Fibroblast of skin of scalp (primary cell): Measurements from ENCODE around the gene KRTAP5-1. TPM values are rescaled to one million over a fixed set of nuclear protein-coding genes. Genes with fewer than 3 reads are reported as not detected.
"Not testable (repeated sequence)": the region's sequence is repeated elsewhere in the genome, so short reads cannot be mapped to it uniquely, and the experiment has no call there.

ENCODE experiments used
- DNase-seq: peaks from one replicate; pipeline ENCODE4 v3.0.0-alpha.2; 2013
- polyA plus RNA-seq, 2 experiments: library from polyadenylated mRNA; unstranded; fragments of 120-200 nt; gene quantifications; one replicate each; pipeline ENCODE4 v1.2.1, GENCODE V29; 2013; ENCODE audit not compliant: insufficient read length in 2 of 2

The KRTAP5-1 gene
- polyA plus RNA-seq (2013, experiment 1 of 2; ENCODE audit: insufficient read length) = 0.28 TPM
- 0.26 TPM for polyA plus RNA-seq (2013, experiment 2 of 2; ENCODE audit: insufficient read length)

- DNase-seq = not testable (repeated sequence)
These were observed at the start of gene KRTAP5-1 for GRCh38 chr11:1584661-1585370. Gene KRTAP5-1, minus strand, starts transcription at chr11:1585283. Its CDS starts 34 bp downstream, at chr11:1585249.

DNA sequence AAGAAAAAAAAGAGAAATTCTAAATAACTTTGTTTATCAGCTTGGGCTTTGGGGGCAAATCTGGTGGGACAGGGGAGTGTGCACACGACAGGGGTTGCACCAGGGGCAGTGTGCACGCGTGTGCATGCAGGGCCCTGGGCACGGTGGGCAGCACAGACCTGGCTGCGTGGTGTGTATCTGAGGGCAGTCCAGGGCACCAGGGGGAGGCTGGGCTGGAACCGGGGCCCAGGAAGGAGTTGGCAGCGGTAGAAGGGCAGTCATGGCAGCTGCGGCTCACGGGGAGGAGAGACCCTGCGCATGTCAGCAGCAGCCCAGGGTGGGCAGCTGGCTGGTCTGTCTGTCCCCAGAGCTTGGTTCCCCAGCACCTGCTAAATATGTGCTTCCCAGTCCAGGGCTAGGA is 48.8 kb upstream of the KRTAP5-1 start:
- DNase-seq = no peak

DNA sequence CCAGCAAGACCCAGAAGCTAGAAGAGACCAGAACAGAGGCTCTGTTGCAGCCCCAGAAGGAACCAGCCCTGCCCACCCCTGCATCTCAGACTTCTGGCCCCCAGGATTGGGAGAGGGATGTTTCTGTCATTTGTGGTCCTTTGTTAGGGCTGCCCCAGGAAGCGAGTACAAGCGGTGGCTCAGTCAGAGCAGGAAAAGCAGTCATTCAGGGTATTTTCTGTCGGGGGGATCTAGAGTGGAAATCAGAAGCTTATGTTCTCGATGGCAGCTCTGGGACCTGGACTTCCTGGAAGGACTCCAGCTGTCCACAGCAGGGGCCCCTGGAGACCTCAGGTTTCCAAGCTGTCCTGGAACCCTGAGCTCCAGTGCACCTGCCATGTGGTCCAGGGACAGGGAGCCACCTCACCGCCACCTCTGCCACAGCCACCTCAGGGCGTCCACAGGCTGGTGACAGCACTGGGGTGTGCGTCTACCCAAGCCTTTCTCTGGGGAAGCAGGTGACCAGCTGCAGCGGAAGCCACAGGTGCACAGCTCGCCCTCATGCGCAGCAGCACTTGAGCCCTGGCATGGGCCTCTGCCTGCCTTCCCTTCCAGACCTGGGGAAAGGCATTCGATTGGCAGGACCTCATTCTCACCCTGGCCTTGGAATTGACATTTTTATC is 47.1 kb upstream of the KRTAP5-1 start:
- DNase-seq = no peak

- DNase-seq = no peak
These were observed 46.0 kb upstream of the KRTAP5-1 start for GRCh38 chr11:1631066-1631568.

GRCh38 chr11:1630271-1630670 is 45.2 kb upstream of the KRTAP5-1 start:
- no peak for DNase-seq

DNA sequence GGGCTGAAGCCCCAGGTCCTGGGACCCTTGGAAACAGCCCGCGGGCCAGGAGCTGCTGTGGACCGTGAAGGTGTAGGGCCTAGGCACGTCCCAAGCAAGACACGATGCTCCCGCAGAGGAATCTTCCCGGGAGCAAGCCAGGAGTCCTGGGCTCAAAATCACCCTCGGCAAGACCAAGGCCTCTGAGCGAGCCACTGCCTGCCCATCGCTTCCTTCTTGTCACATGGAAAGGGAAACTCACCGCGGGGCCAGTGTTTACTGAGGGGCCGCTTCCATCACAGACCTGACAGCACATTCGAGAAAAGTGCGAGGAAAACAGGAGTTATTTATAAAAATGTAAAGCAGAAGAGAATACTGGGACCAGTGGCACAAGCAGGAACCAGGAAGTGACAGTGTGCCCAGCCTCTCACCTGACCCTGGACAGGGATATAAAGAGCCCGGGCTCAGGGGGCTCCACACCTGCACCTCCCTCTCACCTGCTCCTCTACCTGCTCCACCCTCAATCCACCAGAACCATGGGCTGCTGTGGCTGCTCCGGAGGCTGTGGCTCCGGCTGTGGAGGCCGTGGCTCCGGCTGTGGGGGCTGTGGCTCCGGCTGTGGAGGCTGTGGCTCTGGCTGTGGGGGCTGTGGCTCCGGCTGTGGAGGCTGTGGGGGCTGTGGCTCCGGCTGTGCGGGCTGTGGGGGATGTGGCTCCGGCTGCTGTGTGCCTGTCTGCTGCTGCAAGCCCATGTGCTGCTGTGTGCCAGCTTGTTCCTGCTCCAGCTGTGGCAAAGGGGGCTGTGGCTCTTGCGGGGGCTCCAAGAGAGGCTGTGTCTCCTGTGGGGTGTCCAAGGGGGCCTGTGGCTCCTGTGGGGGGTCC is 44.5 kb upstream of the KRTAP5-1 start, which contains the start of gene KRTAP5-5:
TSS of gene KRTAP5-5 (plus strand) at position 450 of the 860 bp plus-strand sequence. CDS start at position 516, 66 bp downstream.
- no peak for DNase-seq

- peak; percentile 27 for DNase-seq
These were observed 43.6 kb upstream of the KRTAP5-1 start for GRCh38 chr11:1628506-1629325.

GRCh38 chr11:1625541-1625940 is 40.5 kb upstream of the KRTAP5-1 start:
- DNase-seq = no peak

DNA sequence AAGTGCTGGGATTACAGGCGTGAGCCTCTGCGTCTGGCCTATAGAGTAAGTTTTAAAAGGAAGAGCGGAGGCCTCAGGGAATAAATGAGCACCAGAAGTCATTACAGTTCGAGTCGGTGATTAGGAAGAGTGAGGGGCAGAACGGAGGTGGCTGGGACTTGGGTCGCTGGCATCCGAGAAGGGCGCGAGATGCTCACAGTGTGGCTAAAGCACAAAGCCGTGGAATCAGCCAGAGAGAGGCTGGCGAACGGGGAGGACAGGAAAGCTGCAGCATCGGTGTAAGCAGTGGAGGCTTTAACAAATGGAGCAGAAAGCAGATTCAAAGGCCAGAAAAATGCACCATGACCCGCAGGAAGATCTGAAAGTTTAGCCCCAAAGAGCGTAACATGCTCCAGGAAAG is 39.5 kb upstream of the KRTAP5-1 start:
- DNase-seq = no peak

GRCh38 chr11:1623716-1624115 is 38.6 kb upstream of the KRTAP5-1 start:
- DNase-seq = no peak

- no peak for DNase-seq
These were observed 37.0 kb upstream of the KRTAP5-1 start, which contains the start of gene KRTAP5-4 for GRCh38 chr11:1622086-1622485. Gene KRTAP5-4, minus strand, starts transcription at chr11:1622138. Its CDS starts 45 bp downstream, at chr11:1622093.

DNA sequence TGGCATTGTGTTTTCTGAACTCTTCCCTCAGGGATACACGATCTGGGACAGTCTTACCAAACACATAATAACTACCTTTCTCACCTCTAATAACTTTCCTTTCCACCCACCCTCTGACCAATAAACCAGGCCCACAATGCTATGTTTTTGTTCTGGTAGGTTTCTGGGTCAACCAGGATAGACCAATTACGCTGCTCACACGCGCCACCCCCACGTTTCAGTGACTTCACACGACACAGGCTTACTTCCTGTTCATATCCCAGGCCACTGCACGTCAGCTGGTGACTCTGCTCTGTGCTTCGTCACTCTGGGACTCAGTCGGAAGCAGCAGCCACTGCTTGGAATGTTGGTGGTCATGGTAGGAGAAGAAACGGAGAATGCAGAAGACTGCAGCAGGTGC is 34.4 kb upstream of the KRTAP5-1 start:
- no peak for DNase-seq

DNA sequence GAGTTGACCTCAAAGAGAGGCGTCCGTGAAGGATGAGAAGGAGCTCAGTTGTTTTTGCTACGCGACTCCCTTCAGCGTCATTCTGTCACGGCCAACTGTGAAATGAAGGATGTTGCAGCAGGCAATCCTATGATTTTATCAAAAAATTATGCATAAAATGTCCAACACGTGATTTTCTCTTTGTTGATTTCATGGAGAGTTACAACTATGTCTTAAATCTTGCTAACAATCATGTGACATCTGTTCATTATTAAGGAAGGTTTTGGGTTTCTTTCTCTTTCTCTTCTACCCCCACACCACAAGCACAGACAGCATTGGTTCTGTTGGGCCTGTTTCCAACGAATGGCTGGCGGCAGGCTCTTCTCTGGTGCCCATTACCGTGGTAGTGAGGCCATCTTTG is 33.1 kb upstream of the KRTAP5-1 start:
- DNase-seq = peak; percentile 34

GRCh38 chr11:1608363-1608762 is 23.3 kb upstream of the KRTAP5-1 start, which contains the start of gene KRTAP5-3:
Gene KRTAP5-3, minus strand, starts transcription at chr11:1608463. Its CDS starts 78 bp downstream, at chr11:1608385.
- DNase-seq = no peak

GRCh38 chr11:1607901-1608300 is 22.8 kb upstream of the KRTAP5-1 start:
- not testable (repeated sequence) for DNase-seq

GRCh38 chr11:1607156-1607845 is 22.2 kb upstream of the KRTAP5-1 start:
- not testable (repeated sequence) for DNase-seq

DNA sequence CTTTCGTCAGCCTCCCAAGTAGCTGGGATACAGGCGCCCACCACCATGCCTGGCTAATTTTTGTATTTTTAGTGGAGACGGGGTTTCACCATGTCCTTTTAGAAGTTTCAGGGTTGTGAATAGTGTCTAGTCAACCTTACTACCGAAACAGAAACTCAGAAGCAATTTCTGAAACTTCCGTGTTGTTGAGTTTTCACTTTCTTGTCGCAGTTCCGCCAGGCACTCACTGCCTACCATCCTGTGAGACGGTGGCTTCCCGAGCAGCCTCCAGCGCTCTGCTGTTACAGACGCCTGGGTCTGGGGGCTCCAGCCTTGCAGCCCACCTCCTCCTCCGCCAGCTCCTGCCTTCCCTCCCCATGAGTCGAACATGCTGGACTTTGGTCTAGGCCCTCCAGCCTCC is 20.8 kb upstream of the KRTAP5-1 start:
- DNase-seq = not testable (repeated sequence)

DNA sequence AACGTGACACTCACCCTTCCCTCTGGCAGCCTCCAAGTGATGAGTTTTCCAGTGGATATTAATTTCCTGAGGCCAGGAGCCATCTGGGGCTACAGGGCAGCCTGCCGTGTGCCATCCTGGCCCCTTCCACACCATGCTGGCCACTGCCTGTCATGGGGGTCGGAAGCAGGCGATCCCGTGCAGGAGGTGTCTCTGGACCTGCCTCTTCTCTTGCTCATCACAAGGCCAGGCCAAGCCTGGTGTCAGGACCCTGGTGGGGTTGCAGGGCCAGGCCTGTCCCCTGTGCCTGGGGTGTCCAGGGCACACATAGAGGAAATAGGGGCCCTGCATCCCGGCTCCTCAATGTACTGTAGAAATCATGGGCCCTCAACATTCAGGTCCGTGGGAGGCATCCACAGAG is 19.6 kb upstream of the KRTAP5-1 start:
- no peak for DNase-seq

DNA sequence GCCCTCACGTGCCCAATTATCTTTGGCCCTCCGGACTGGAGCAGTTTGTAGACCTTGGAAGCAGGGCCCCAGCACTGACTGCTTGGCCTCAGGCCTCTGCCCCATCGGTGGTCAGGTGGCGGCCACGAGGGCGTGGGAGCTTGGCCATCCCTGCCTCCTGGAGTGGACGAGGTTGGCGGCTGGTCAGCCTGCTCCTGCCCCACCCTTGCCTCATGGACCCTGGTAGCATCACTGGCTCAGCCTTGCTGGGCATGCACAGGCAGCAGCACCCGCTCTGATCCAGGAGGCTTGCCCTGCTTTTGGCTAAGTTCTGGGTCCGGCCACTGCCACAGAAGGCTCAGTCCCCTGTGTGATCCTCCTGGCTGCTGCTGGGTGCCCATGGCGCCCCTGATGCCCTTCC is 19.1 kb upstream of the KRTAP5-1 start:
- no peak for DNase-seq

DNA sequence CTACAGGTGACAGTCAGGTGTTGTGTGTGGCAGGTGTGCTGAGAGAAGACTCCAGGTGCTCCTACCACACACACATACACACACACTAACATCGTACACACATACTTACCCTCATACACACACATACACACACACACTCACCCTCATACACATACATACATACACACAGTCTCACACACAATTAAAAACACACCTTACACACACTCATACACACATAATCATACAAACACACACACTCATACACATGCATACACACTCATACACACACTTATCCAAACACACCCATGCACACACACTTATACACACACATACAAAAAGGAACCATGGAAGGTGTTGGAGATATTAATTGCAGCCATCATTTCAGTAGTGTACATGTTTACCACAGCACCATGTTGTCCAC is 18.5 kb upstream of the KRTAP5-1 start:
- no peak for DNase-seq

GRCh38 chr11:1601663-1602062 is 16.6 kb upstream of the KRTAP5-1 start:
- DNase-seq = not testable (repeated sequence)
